Heart right ventricle (tissue), 16 donors: ENCODE data around the gene CPVL. TPM values are rescaled to one million over a fixed set of nuclear protein-coding genes. Genes with fewer than 3 reads are reported as not detected.

Experiments
- ATAC-seq, 8 donors: fragments of 200-7000 bp; cut with Tn5 transposase; one replicate each; pipeline ENCODE4 v1.9.1; 2020; ENCODE audit warnings: mild to moderate bottlenecking in 8 of 8, moderate library complexity in 8 of 8, moderate number of reproducible peaks in 1 of 8
- DNase-seq, 2 donors: peaks; one replicate each; pipeline ENCODE4 v3.0.0-alpha.2; 2020
- H3K27ac ChIP-seq, 10 donors: fragments of 200-600 bp; sonication (generic) in 2 of 10; one replicate each; pipeline versions ENCODE4 v1.5.0 to v1.8.0; 2020 to 2022; ENCODE audit warnings: mild to moderate bottlenecking in 3 of 10
- H3K27me3 ChIP-seq, 7 donors: fragments of 200-600 bp; one replicate each; pipeline ENCODE4 v1.8.0; 2021 to 2022; ENCODE audit warnings: mild to moderate bottlenecking in 2 of 7
- H3K36me3 ChIP-seq, 9 donors: fragments of 200-600 bp; sonication (generic) in 1 of 9; one replicate each; pipeline versions ENCODE4 v1.5.0 to v1.8.0; 2020 to 2022; ENCODE audit warnings: mild to moderate bottlenecking in 2 of 9
- H3K4me1 ChIP-seq, 9 donors: fragments of 200-600 bp; sonication (generic) in 1 of 9; one replicate each; pipeline versions ENCODE4 v1.5.0 to v1.8.0; 2020 to 2022; ENCODE audit warnings: mild to moderate bottlenecking in 4 of 9
- H3K4me3 ChIP-seq, 10 donors: fragments of 200-600 bp; sonication (generic) in 2 of 10; one replicate each; pipeline versions ENCODE4 v1.5.0 to v1.8.0; 2020 to 2022; ENCODE audit warnings: mild to moderate bottlenecking in 7 of 10, moderate library complexity in 2 of 10
- H3K9me3 ChIP-seq, 11 donors: fragments of 200-600 bp in 10 of 11; sonication (generic) in 2 of 11; one replicate each; pipeline versions ENCODE4 v1.5.0 to v1.8.0; 2013 to 2022; ENCODE audit warnings: mild to moderate bottlenecking in 2 of 11, control low read depth in 1 of 11, moderate library complexity in 1 of 11
- WGBS, 2 donors: extraction: QIAGEN DNeasy Blood & Tissue Kit; methylation state at CpG; one replicate each; pipeline ENCODE4 v1.1.7; 2013; ENCODE audit warnings: inconsistent platforms in 1 of 2; 5-methylcytosine and 5-hydroxymethylcytosine counted together
- intact Hi-C, 10 donors: fragments of 100-400 bp; cut with DNase I; formaldehyde crosslinking; loops; one replicate each; pipeline versions ENCODE4 v1.11.1 to v1.14.2; 2022
- polyA plus RNA-seq, 2 donors: library from polyadenylated mRNA; stranded (reverse); fragments of 200-250 nt; gene quantifications; one replicate each; pipeline ENCODE4 v1.2.3, GENCODE V29; 2013
- total RNA-seq, 10 donors: library from RNA; stranded (reverse); fragmentation: NEBNext Ultra II Directional in 3 of 10; extraction: Animal tissue kit (Norgen Biotek cat#: 25700) in 3 of 10; gene quantifications; one replicate each; pipeline versions ENCODE4 v1.2.1 to v1.2.4, GENCODE V29; 2021 to 2023
- TF ChIP-seq, protein P1 (sequence below), 9 donors: fragments of 200-600 bp; sonication (generic) in 2 of 9; IDR thresholded peaks; one replicate each; pipeline versions ENCODE4 v1.5.0 to v1.8.0; 2021 to 2022; ENCODE audit warnings: antibody characterized with exemption in 9 of 9, mild to moderate bottlenecking in 5 of 9, moderate library complexity in 1 of 9
- donor health status: Arrhythmogenic right ventricular cardiomyopathy.
- donor health status: ischemic (EF 13 %, LVEDD 7.1; RV severe dilation, severe dysfunction).
- donor health status: healthy with polysubstance abuse.
- donor health status: DM: no; HTN: yes; CAD: no.
- donor health status: DM: no; HTN: no; CAD: no.
- donor health status: ischemic (EF 25% LVEDD 6.9; RV normal size, moderate dysfunction).
- donor health status: ischemic (EF 25% LVEDD 5.7; RV mildly dilated, moderate dysfunction).
- donor health status: healthy.
- donor health status: DM: yes; HTN: yes; CAD: no.
- donor health status: Ischemic cardiomyopathy.
- donor health status: ischemic (EF 35%, LVEDD 5.7; RV mildly dilated, moderate dysfunction).
- donor health status: nonischemic (EF 11% LVEDD 7.7; RV severe dilation, severe dysfunction).
- donor health status: DM: yes; HTN: yes; CAD: no.
- donor health status: PGD.
- donor health status: ischemic (EF 29% LVEDD 5.4; RV normal size, mild dysfunction).
- donor health status: nonischemic (EF 23%, LVEDD 6.1; RV moderate dilation, normal function).

The CPVL gene
- total and polyA plus RNA-seq, 12 donors: 49.4 to 215 (median 93.0) TPM

DNA sequence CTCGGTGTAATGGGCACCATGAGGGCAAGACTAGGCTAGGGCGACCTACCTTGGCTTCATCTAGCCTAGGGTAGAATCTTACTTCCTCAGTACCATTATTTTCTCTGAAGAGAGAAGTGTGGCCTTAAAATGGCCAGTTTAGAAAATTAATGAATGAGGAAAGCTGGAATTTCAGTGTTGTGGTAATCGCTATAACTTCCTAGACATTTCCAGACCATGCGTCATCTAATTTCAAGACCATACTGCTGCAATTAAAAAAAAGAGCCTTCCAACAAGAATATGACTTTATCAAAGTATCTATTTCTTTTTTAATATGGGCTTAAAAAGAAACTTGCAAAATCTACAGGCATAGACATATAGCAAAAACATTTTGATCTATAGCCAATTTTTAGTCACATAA, 68.5 kb downstream of the CPVL start:
- no peaks in the 10 kb centered on the region for H3K9me3 ChIP-seq
- intact Hi-C loops: no loop called here
- H3K36me3 ChIP-seq: no peaks in the 10 kb centered on the region
- H3K4me3 ChIP-seq: no peak overlapping the region
- no peak for DNase-seq
- TF ChIP-seq, protein P1, sequence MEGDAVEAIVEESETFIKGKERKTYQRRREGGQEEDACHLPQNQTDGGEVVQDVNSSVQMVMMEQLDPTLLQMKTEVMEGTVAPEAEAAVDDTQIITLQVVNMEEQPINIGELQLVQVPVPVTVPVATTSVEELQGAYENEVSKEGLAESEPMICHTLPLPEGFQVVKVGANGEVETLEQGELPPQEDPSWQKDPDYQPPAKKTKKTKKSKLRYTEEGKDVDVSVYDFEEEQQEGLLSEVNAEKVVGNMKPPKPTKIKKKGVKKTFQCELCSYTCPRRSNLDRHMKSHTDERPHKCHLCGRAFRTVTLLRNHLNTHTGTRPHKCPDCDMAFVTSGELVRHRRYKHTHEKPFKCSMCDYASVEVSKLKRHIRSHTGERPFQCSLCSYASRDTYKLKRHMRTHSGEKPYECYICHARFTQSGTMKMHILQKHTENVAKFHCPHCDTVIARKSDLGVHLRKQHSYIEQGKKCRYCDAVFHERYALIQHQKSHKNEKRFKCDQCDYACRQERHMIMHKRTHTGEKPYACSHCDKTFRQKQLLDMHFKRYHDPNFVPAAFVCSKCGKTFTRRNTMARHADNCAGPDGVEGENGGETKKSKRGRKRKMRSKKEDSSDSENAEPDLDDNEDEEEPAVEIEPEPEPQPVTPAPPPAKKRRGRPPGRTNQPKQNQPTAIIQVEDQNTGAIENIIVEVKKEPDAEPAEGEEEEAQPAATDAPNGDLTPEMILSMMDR (IDR thresholded peaks at IDR 0.05): no peak
- ATAC-seq: no peak
- 97 to 100% methylated on average over 4 of the region's 4 CpGs for WGBS, 2 donors
- no peaks in the 10 kb centered on the region for H3K27me3 ChIP-seq
- no peaks in the 10 kb centered on the region for H3K4me1 ChIP-seq
- H3K27ac ChIP-seq: no peak overlapping the region

DNA sequence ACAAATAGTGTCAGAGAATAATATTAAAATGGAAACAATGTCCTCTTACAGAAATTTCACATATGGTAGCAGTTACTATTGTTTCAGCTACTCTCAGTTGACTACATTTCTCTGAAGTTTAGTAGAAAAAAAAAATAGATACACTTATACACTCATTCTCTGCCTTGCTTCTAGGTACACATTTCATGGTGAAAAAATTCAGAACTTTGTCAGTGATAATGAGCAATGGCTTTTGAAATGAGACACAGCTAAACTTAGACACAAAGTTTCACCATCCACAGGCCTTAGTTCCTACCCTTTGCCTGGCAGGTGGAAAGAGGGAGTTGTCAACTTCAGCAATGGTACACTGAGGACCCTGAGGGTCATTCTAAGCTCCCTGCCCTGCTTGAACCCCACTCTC, 69.2 kb downstream of the CPVL start:
- Histone ChIP-seq H3K4me1 (no peaks in the 10 kb centered on the region), H3K36me3 (peaks cover 0 to under 1% (median 0%) of the 10 kb centered on the region in 9 donors), H3K4me3 (no peak overlapping the region), H3K27me3 (no peaks in the 10 kb centered on the region), H3K27ac (no peak overlapping the region), H3K9me3 (no peaks in the 10 kb centered on the region)
- ATAC-seq: no peak
- no peak for DNase-seq
- TF ChIP-seq, protein P1 (IDR thresholded peaks at IDR 0.05): no peak
- intact Hi-C loops: no loop called here

DNA sequence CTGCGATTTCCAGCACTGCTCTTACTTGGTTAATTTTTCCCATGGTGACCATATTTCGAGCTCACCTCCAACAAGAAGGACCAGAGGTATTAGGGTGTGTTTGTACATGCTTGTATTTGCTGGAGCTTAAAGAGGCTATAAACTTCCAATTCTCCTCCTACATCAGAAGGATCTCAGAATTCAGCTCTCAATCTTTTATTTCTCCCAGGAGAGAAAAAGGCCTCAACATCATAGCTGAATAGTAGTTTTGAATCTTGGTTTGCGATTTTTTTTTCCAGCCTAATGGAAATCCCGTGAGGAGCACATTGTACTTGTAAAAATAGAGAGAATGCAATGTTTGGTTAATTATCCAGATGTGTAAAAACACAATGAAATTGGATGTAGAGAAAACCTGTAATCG, 69.7 kb downstream of the CPVL start:
- 85 to 86% methylated on average over 5 of the region's 5 CpGs for WGBS, 2 donors
- Histone ChIP-seq H3K4me3 (no peak overlapping the region), H3K4me1 (no peaks in the 10 kb centered on the region), H3K9me3 (no peaks in the 10 kb centered on the region), H3K27ac (no peak overlapping the region), H3K36me3 (peaks cover 0 to 6% (median 0%) of the 10 kb centered on the region in 9 donors), H3K27me3 (no peaks in the 10 kb centered on the region)
- TF ChIP-seq, protein P1 (IDR thresholded peaks at IDR 0.05): no peak
- intact Hi-C loops: no loop called here
- DNase-seq (no peak), ATAC-seq (no peak)

DNA sequence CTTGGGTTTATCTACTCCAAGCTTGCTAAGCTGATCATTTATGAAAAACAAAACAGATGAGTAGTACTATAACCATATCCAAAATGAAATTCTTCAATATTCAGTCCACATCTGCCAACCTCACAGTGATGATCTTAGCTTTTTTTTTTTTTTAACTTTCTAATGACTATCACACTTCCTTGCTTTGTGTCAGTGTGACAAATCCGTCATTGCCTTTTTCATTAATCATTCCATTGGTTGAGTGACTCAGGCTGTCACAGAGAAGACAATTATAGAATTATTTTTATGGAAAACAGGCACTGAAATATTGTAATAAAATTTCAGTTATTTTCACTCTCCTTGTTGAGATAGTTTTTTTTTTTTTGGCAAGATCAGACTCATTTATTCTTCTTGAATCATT, 70.7 kb downstream of the CPVL start:
- no peak for ATAC-seq
- H3K36me3 ChIP-seq: peaks cover 0 to 12% (median 0%) of the 10 kb centered on the region in 9 donors
- TF ChIP-seq, protein P1 (IDR thresholded peaks at IDR 0.05): no peak
- H3K4me1 ChIP-seq: no peaks in the 10 kb centered on the region
- 74 to 83% methylated on average over 1 of the region's 1 CpG for WGBS, 2 donors
- H3K27me3 ChIP-seq: no peaks in the 10 kb centered on the region
- H3K9me3 ChIP-seq: no peaks in the 10 kb centered on the region
- DNase-seq: no peak
- intact Hi-C loops: no loop called here
- no peak overlapping the region for H3K4me3 ChIP-seq
- H3K27ac ChIP-seq: no peak overlapping the region
